ENCODE data around the gene OTOS. TPM values are rescaled to one million over a fixed set of nuclear protein-coding genes. Genes with fewer than 3 reads are reported as not detected.

OTOS gene
- total and polyA plus RNA-seq, 4 donors: not detected

GRCh38 chr2:240098349-240098748 lies 42.1 kb downstream of the OTOS start:
- H3K9ac ChIP-seq (ENCODE audit: low read depth in 1 of 2, low read length in 2 of 2): no peak overlapping the region
- peaks cover 0 to 3% (median 0%) of the 10 kb centered on the region in 4 donors for H3K9me3 ChIP-seq (ENCODE audit: control insufficient read depth in 4 of 4, low read length in 3 of 4)
- no peak overlapping the region for H3K4me3 ChIP-seq (ENCODE audit: low read depth in 1 of 3, low read length in 3 of 3)
- 64% methylated on average over 2 of the region's 2 CpGs for WGBS
- TF ChIP-seq HNF4A (conservative IDR thresholded peaks at IDR 0.05) (no peak), SP1 (IDR thresholded peaks at IDR 0.05) (no peak), EGR1 (IDR thresholded peaks at IDR 0.05; ENCODE audit: low read depth in 2 of 2) (no peak), GABPA (IDR thresholded peaks at IDR 0.05 in 1 of 2, conservative IDR thresholded peaks at IDR 0.05 in 1 of 2) (no peak), REST (IDR thresholded peaks at IDR 0.05) (no peak)
- peaks cover 4 to 13% (median 6%) of the 10 kb centered on the region in 4 donors for H3K27me3 ChIP-seq (ENCODE audit: control insufficient read depth in 4 of 4, insufficient read depth in 4 of 4, low read length in 3 of 4)
- no peaks in the 10 kb centered on the region for H3K4me1 ChIP-seq (ENCODE audit: control insufficient read depth in 4 of 4, insufficient read depth in 4 of 4, low read length in 3 of 4)
- DNase-seq (ENCODE audit: low spot score): no peak
- H3K36me3 ChIP-seq (ENCODE audit: control insufficient read depth in 4 of 4, insufficient read depth in 3 of 4, low read depth in 1 of 4, low read length in 3 of 4): no peaks in the 10 kb centered on the region
- H3K27ac ChIP-seq (ENCODE audit: low read depth in 1 of 2, low read length in 2 of 2): no peak overlapping the region

- TF ChIP-seq MAX (IDR thresholded peaks at IDR 0.05) (no peak), NR2F2 (IDR thresholded peaks at IDR 0.05) (no peak), RXRA (IDR thresholded peaks at IDR 0.05) (no peak), SP1 (IDR thresholded peaks at IDR 0.05) (no peak), HNF4G (IDR thresholded peaks at IDR 0.05) (no peak), GABPA (IDR thresholded peaks at IDR 0.05 in 1 of 2, conservative IDR thresholded peaks at IDR 0.05 in 1 of 2) (no peak), TAF1 (conservative IDR thresholded peaks at IDR 0.05) (no peak), JUND (IDR thresholded peaks at IDR 0.05) (no peak), ATF3 (IDR thresholded peaks at IDR 0.05) (no peak), HNF4A (conservative IDR thresholded peaks at IDR 0.05) (no peak), ZBTB33 (IDR thresholded peaks at IDR 0.05) (no peak), RAD21 (IDR thresholded peaks at IDR 0.05) (no peak), EGR1 (IDR thresholded peaks at IDR 0.05; ENCODE audit: low read depth in 2 of 2) (no peak), YY1 (IDR thresholded peaks at IDR 0.05) (no peak), FOXA1 (IDR thresholded peaks at IDR 0.05) (no peak), REST (IDR thresholded peaks at IDR 0.05) (no peak), FOXA2 (IDR thresholded peaks at IDR 0.05) (no peak), CTCF (IDR thresholded peaks at IDR 0.05; ENCODE audit: low read depth, low read length, missing input control) (no peak)
- no peaks in the 10 kb centered on the region for H3K36me3 ChIP-seq (ENCODE audit: control insufficient read depth in 4 of 4, insufficient read depth in 3 of 4, low read depth in 1 of 4, low read length in 3 of 4)
- H3K27ac ChIP-seq (ENCODE audit: low read depth in 1 of 2, low read length in 2 of 2): no peak overlapping the region
- WGBS: 5% methylated on average over 43 of the region's 43 CpGs
- H3K4me3 ChIP-seq (ENCODE audit: low read depth in 1 of 3, low read length in 3 of 3): no peak overlapping the region
- no peak overlapping the region for H3K9ac ChIP-seq (ENCODE audit: low read depth in 1 of 2, low read length in 2 of 2)
- no peaks in the 10 kb centered on the region for H3K4me1 ChIP-seq (ENCODE audit: control insufficient read depth in 4 of 4, insufficient read depth in 4 of 4, low read length in 3 of 4)
- peaks cover 0 to 3% (median 1%) of the 10 kb centered on the region in 4 donors for H3K9me3 ChIP-seq (ENCODE audit: control insufficient read depth in 4 of 4, low read length in 3 of 4)
- DNase-seq (ENCODE audit: low spot score): no peak
- H3K27me3 ChIP-seq (ENCODE audit: control insufficient read depth in 4 of 4, insufficient read depth in 4 of 4, low read length in 3 of 4): peaks cover 4 to 13% (median 4%) of the 10 kb centered on the region in 4 donors
Measured at GRCh38 chr2:240095556-240096523, 44.6 kb downstream of the OTOS start.

All from liver (tissue), 9 donors.